ENCODE measurements around the gene COMMD9. TPM values are rescaled to one million over a fixed set of nuclear protein-coding genes. Genes with fewer than 3 reads are reported as not detected.

The COMMD9 gene
- total and polyA plus RNA-seq, 10 of the 15 experiments (the other 5 are each of a cell fraction or from before 2014, with no cell fraction given) = 31.4 to 119 (median 56.2) TPM

DNA sequence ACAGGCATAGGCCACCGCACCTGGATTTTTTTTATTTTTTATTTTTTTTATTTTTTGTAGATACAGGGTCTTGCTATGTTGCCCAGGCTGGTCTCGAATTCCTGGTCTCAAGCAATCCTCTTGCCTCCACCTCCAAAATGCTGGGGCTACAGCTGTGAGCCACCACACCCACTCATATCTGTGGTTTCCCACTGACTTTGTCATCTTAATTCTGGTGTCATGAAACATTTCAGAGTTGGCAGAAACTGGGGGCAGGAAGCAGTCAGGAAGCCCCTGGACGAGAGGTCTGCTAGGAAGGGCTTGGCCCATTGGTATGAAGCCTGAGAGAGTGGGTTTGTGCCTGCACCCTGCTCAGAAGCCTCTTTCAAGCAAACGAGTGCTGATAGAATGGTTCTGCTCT lies 49.1 kb downstream of the COMMD9 start:
- 10% methylated on average over 4 of the region's 4 CpGs for WGBS (ENCODE audit: insufficient coverage, insufficient replicate concordance, low lambda C conversion rate, missing lambda C conversion rate)
- FAIRE-seq (no peak), ATAC-seq (no peak), DNase-seq (ENCODE audit: low read depth, low spot score) (no peak)
- no peaks in the 10 kb centered on the region for H4K20me1 ChIP-seq (ENCODE audit: control insufficient read depth, insufficient read depth)
- SMC1A ChIA-PET (ENCODE audit: uncharacterized antibody, unreplicated experiment) = no interaction called here
- no peaks in the 10 kb centered on the region for H3K36me3 ChIP-seq (ENCODE audit: control insufficient read depth in 2 of 2, insufficient read depth in 2 of 2, low read length in 1 of 2)
- CTCF ChIA-PET = no interaction called here
- H3K27me3 ChIP-seq (replicated peaks in 1 of 2; ENCODE audit: control insufficient read depth in 2 of 2, insufficient read depth in 2 of 2, low read length in 1 of 2) = no peaks in the 10 kb centered on the region; a peak in 1 of 4 replicates
- no peak overlapping the region for H3K4me2 ChIP-seq (ENCODE audit: control insufficient read depth, insufficient read depth)
- no peaks in the 10 kb centered on the region for H3K9me3 ChIP-seq (replicated peaks; ENCODE audit: control insufficient read depth, insufficient read depth, low read length)
- H3K4me3 ChIP-seq = no peak overlapping the region
- RAD21 ChIA-PET (ENCODE audit: unreplicated experiment) = no interaction called here
- intact Hi-C loops (cut with micrococcal nuclease; ENCODE audit: unreplicated experiment) = no loop called here
- no peaks in the 10 kb centered on the region for H3K79me2 ChIP-seq (ENCODE audit: control insufficient read depth, insufficient read depth, low read length)
- TF ChIP-seq, protein P1, sequence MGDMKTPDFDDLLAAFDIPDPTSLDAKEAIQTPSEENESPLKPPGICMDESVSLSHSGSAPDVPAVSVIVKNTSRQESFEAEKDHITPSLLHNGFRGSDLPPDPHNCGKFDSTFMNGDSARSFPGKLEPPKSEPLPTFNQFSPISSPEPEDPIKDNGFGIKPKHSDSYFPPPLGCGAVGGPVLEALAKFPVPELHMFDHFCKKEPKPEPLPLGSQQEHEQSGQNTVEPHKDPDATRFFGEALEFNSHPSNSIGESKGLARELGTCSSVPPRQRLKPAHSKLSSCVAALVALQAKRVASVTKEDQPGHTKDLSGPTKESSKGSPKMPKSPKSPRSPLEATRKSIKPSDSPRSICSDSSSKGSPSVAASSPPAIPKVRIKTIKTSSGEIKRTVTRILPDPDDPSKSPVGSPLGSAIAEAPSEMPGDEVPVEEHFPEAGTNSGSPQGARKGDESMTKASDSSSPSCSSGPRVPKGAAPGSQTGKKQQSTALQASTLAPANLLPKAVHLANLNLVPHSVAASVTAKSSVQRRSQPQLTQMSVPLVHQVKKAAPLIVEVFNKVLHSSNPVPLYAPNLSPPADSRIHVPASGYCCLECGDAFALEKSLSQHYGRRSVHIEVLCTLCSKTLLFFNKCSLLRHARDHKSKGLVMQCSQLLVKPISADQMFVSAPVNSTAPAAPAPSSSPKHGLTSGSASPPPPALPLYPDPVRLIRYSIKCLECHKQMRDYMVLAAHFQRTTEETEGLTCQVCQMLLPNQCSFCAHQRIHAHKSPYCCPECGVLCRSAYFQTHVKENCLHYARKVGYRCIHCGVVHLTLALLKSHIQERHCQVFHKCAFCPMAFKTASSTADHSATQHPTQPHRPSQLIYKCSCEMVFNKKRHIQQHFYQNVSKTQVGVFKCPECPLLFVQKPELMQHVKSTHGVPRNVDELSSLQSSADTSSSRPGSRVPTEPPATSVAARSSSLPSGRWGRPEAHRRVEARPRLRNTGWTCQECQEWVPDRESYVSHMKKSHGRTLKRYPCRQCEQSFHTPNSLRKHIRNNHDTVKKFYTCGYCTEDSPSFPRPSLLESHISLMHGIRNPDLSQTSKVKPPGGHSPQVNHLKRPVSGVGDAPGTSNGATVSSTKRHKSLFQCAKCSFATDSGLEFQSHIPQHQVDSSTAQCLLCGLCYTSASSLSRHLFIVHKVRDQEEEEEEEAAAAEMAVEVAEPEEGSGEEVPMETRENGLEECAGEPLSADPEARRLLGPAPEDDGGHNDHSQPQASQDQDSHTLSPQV (IDR thresholded peaks at IDR 0.05) = no peak
- no peak for TF ChIP-seq POLR2A (IDR thresholded peaks at IDR 0.05; ENCODE audit: low read depth, low read length)
- no peak for TF ChIP-seq CBX5 (IDR thresholded peaks at IDR 0.05; ENCODE audit: low read depth)
- TF ChIP-seq YY1 (IDR thresholded peaks at IDR 0.05; ENCODE audit: low read depth, low read length) = no peak
- no peak for TF ChIP-seq SMAD1 (IDR thresholded peaks at IDR 0.05; ENCODE audit: low read depth, partially characterized antibody)
- TF ChIP-seq, protein P2, sequence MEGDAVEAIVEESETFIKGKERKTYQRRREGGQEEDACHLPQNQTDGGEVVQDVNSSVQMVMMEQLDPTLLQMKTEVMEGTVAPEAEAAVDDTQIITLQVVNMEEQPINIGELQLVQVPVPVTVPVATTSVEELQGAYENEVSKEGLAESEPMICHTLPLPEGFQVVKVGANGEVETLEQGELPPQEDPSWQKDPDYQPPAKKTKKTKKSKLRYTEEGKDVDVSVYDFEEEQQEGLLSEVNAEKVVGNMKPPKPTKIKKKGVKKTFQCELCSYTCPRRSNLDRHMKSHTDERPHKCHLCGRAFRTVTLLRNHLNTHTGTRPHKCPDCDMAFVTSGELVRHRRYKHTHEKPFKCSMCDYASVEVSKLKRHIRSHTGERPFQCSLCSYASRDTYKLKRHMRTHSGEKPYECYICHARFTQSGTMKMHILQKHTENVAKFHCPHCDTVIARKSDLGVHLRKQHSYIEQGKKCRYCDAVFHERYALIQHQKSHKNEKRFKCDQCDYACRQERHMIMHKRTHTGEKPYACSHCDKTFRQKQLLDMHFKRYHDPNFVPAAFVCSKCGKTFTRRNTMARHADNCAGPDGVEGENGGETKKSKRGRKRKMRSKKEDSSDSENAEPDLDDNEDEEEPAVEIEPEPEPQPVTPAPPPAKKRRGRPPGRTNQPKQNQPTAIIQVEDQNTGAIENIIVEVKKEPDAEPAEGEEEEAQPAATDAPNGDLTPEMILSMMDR (IDR thresholded peaks at IDR 0.05 in 2 of 3, conservative IDR thresholded peaks at IDR 0.05 in 1 of 3; ENCODE audit: control insufficient read depth in 2 of 3, extremely low read depth in 1 of 3, insufficient read depth in 1 of 3, low read depth in 3 of 3, low read length in 3 of 3) = no peak
- TF ChIP-seq NFYB (IDR thresholded peaks at IDR 0.05; ENCODE audit: insufficient read depth, low read depth, low read length) = no peak
- TF ChIP-seq ZBED1 (IDR thresholded peaks at IDR 0.05; ENCODE audit: borderline replicate concordance) = no peak
- TF ChIP-seq MTA2 (IDR thresholded peaks at IDR 0.05; ENCODE audit: low read depth) = no peak
- no peak for TF ChIP-seq POU2F2 (IDR thresholded peaks at IDR 0.05; ENCODE audit: borderline replicate concordance, low read depth, low read length)
- TF ChIP-seq, protein P3, sequence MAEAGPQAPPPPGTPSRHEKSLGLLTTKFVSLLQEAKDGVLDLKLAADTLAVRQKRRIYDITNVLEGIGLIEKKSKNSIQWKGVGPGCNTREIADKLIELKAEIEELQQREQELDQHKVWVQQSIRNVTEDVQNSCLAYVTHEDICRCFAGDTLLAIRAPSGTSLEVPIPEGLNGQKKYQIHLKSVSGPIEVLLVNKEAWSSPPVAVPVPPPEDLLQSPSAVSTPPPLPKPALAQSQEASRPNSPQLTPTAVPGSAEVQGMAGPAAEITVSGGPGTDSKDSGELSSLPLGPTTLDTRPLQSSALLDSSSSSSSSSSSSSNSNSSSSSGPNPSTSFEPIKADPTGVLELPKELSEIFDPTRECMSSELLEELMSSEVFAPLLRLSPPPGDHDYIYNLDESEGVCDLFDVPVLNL (IDR thresholded peaks at IDR 0.05; ENCODE audit: low read depth, low read length) = no peak
- TF ChIP-seq POLR2AphosphoS2 (IDR thresholded peaks at IDR 0.05; ENCODE audit: low read depth, low read length) = no peak
- TF ChIP-seq, protein P4, sequence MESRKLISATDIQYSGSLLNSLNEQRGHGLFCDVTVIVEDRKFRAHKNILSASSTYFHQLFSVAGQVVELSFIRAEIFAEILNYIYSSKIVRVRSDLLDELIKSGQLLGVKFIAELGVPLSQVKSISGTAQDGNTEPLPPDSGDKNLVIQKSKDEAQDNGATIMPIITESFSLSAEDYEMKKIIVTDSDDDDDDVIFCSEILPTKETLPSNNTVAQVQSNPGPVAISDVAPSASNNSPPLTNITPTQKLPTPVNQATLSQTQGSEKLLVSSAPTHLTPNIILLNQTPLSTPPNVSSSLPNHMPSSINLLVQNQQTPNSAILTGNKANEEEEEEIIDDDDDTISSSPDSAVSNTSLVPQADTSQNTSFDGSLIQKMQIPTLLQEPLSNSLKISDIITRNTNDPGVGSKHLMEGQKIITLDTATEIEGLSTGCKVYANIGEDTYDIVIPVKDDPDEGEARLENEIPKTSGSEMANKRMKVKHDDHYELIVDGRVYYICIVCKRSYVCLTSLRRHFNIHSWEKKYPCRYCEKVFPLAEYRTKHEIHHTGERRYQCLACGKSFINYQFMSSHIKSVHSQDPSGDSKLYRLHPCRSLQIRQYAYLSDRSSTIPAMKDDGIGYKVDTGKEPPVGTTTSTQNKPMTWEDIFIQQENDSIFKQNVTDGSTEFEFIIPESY (IDR thresholded peaks at IDR 0.05) = no peak
- TF ChIP-seq STAT1 (conservative IDR thresholded peaks at IDR 0.05) = no peak
- no peaks in the 10 kb centered on the region for H3K4me1 ChIP-seq (ENCODE audit: control insufficient read depth, insufficient read depth, low read length)
- no peak overlapping the region for H3K9ac ChIP-seq (ENCODE audit: control insufficient read depth, insufficient read depth, low read length)
- no TSS peak for BruUV-seq (replicated peaks)
- in situ Hi-C loops (cut with MboI) = no loop called here
- H2AFZ ChIP-seq (ENCODE audit: control insufficient read depth, low read depth, low read length) = no peak overlapping the region
- POLR2A ChIA-PET = no interaction called here
- no peak overlapping the region for H3K27ac ChIP-seq (ENCODE audit: control insufficient read depth, insufficient read depth)
